Panc1 (cell line): Measurements from ENCODE around the gene TMEM91. TPM values are rescaled to one million over a fixed set of nuclear protein-coding genes. Genes with fewer than 3 reads are reported as not detected.

Source experiments
- ATAC-seq: fragments of 200-7000 bp; cut with Tn5 transposase; 2 replicates; pipeline ENCODE4 v1.9.1; 2020; ENCODE audit warnings: mild to moderate bottlenecking, moderate library complexity
- BruUV-seq: library from RNA; stranded (reverse); fragments of 400-500 nt; replicated peaks from 2 replicates; lab custom pipeline; 2021; lab: Mats Ljungman, UMichigan
- CTCF ChIA-PET: fragments of 300-600 bp; sonication (Branson Sonifier 250); formaldehyde crosslinking; loops from one replicate; lab custom pipeline; 2022; ENCODE audit warnings: antibody characterized with exemption; lab: Charles Lee
- POLR2A ChIA-PET: fragments of 300-600 bp; sonication (Branson Sonifier 250); formaldehyde crosslinking; loops from one replicate; lab custom pipeline; 2022; ENCODE audit warnings: antibody characterized with exemption; lab: Charles Lee
- DNase-seq: peaks from one replicate; pipeline ENCODE4 v3.0.0-alpha.2; 2010; ENCODE audit warnings: low read depth, low spot score
- H3K27ac ChIP-seq: 2 replicates; pipeline ENCODE4 v1.5.1; 2011; ENCODE audit warnings: mild to moderate bottlenecking, low read length, inconsistent platforms
- H3K27me3 ChIP-seq: fragments of 200-500 bp; sonication (Bioruptor generic); 2 replicates; pipeline ENCODE4 v1.6.0; 2014; ENCODE audit warnings: low read length, inconsistent platforms; ENCODE audit not compliant: control insufficient read depth, insufficient read depth
- H3K36me3 ChIP-seq: fragments of 200-500 bp; sonication (Bioruptor generic); 2 replicates; pipeline ENCODE4 v1.5.1; 2014; ENCODE audit warnings: inconsistent platforms, mild to moderate bottlenecking, low read length, moderate library complexity; ENCODE audit not compliant: control insufficient read depth, insufficient read depth
- H3K4me1 ChIP-seq: 2 replicates; pipeline ENCODE4 v1.5.1; 2011; ENCODE audit warnings: inconsistent platforms, mild to moderate bottlenecking, low read length, moderate library complexity; ENCODE audit not compliant: control insufficient read depth, insufficient read depth
- H3K4me3 ChIP-seq, 2 experiments: 2 replicates each; pipeline ENCODE4 v1.5.1; 2011 to 2012; ENCODE audit warnings: low read depth in 2 of 2, low read length in 2 of 2, mild to moderate bottlenecking in 2 of 2, inconsistent platforms in 1 of 2, moderate library complexity in 1 of 2
- H3K9me3 ChIP-seq: fragments of 200-500 bp; sonication (Bioruptor generic); 2 replicates; pipeline ENCODE4 v1.5.1; 2014; ENCODE audit warnings: low read depth, mild to moderate bottlenecking, inconsistent platforms, low read length, moderate library complexity; ENCODE audit not compliant: control insufficient read depth, insufficient read depth
- POLR2AphosphoS5 ChIP-seq: IDR thresholded peaks from 2 replicates; pipeline ENCODE4 v1.6.1; 2012; ENCODE audit warnings: mild to moderate bottlenecking, low read depth, low read length, moderate library complexity
- REST ChIP-seq, 2 experiments: IDR thresholded peaks; 2 replicates each; pipeline ENCODE4 v1.6.1; 2011 to 2012; ENCODE audit warnings: low read depth in 2 of 2, control low read depth in 1 of 2, low read length in 1 of 2, mild to moderate bottlenecking in 1 of 2, moderate library complexity in 1 of 2; ENCODE audit not compliant: insufficient read depth in 1 of 2
- SIN3A ChIP-seq: IDR thresholded peaks from 2 replicates; pipeline ENCODE4 v1.6.1; 2012; ENCODE audit warnings: low read depth, mild to moderate bottlenecking, low read length, moderate library complexity, borderline replicate concordance; ENCODE audit not compliant: insufficient read depth
- TCF7L2 ChIP-seq: IDR thresholded peaks from 2 replicates; pipeline ENCODE4 v1.6.1; 2011; ENCODE audit warnings: mild to moderate bottlenecking, low read depth, low read length, inconsistent platforms
- in situ Hi-C: cut with HindIII; loops from 2 replicates; pipeline ENCODE4 v1.10.0; 2016; ENCODE audit warnings: low sequenced_read_pairs, low pct_unique_long_range_greater_than_20kb
- intact Hi-C: fragments of 100-400 bp; cut with micrococcal nuclease; formaldehyde crosslinking; loops from one replicate; pipeline ENCODE4 v1.10.0; 2022; ENCODE audit not compliant: unreplicated experiment
- total RNA-seq: library from RNA; stranded (reverse); gene quantifications from one replicate; pipeline ENCODE4 v1.2.1, GENCODE V29; 2021; ENCODE audit not compliant: unreplicated experiment
- TF ChIP-seq, protein P1 (sequence below): fragments of 450-650 bp; IDR thresholded peaks from 2 replicates; pipeline ENCODE4 v1.5.1; 2017; ENCODE audit warnings: mild to moderate bottlenecking

Gene TMEM91
- total RNA-seq, 1 experiment from 2014 or later, result 4.4 TPM

DNA sequence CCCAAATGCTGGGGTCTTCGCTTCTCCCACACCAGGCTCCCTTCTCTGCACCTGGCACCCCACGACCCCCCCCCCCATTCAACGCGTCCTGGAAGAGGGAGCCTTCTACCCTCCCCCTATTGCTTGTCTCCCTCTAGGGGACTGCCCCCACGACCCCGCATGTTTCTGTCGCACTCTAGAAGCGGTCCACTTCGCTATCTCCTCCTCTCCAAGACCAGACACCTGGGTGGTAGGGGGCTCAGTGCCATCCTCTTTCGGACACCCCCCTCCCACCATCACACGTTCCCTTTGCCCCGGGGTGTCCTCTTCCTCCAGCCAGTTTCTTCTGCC is 24.1 kb upstream of the TMEM91 start:
- Histone ChIP-seq H3K27ac (peak overlapping the region; percentile 61; the same call in 1 of the 2 replicates), H3K36me3 (peaks cover 6% of the 10 kb centered on the region), H3K4me1 (peaks cover 5% of the 10 kb centered on the region; the same call in 1 of the 2 replicates), H3K4me3 (peak overlapping the region; percentile 72 to 79), H3K9me3 (no peaks in the 10 kb centered on the region), H3K27me3 (no peaks in the 10 kb centered on the region)
- ATAC-seq (no peak), DNase-seq (no peak)
- ChIA-PET CTCF (interaction anchor here (1.3 kb wide), 1 partner anchor 87 kb away, joined by 3 read pairs; the partner anchor contains the start of gene DMAC2), POLR2A (no interaction called here)
- in situ Hi-C loops, result no loop called here
- intact Hi-C loops, result no loop called here
- no TSS peak for BruUV-seq
- TF ChIP-seq, protein P1, sequence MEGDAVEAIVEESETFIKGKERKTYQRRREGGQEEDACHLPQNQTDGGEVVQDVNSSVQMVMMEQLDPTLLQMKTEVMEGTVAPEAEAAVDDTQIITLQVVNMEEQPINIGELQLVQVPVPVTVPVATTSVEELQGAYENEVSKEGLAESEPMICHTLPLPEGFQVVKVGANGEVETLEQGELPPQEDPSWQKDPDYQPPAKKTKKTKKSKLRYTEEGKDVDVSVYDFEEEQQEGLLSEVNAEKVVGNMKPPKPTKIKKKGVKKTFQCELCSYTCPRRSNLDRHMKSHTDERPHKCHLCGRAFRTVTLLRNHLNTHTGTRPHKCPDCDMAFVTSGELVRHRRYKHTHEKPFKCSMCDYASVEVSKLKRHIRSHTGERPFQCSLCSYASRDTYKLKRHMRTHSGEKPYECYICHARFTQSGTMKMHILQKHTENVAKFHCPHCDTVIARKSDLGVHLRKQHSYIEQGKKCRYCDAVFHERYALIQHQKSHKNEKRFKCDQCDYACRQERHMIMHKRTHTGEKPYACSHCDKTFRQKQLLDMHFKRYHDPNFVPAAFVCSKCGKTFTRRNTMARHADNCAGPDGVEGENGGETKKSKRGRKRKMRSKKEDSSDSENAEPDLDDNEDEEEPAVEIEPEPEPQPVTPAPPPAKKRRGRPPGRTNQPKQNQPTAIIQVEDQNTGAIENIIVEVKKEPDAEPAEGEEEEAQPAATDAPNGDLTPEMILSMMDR, result no peak
- TF ChIP-seq SIN3A (no peak), REST (IDR thresholded peaks at IDR 0.05; ENCODE audit: insufficient read depth in 1 of 2, low read depth in 2 of 2, low read length in 1 of 2) (no peak), POLR2AphosphoS5 (no peak), TCF7L2 (no peak)

GRCh38 chr19:41352609-41353465 is 23.5 kb upstream of the TMEM91 start:
- CTCF ChIA-PET, result no interaction called here
- BruUV-seq, result no TSS peak

More at GRCh38 chr19:41352609-41353465, 23.5 kb upstream of the TMEM91 start:
- intact Hi-C loops (no loop called here), in situ Hi-C loops (no loop called here)
- ATAC-seq, result peak; percentile 61
- H3K27ac ChIP-seq, result peak overlapping the region; percentile 75; the same call in 1 of the 2 replicates
- peak overlapping the region; percentile 72 to 79 for H3K4me3 ChIP-seq
- H3K4me1 ChIP-seq, result peaks cover 5% of the 10 kb centered on the region; the same call in 1 of the 2 replicates
- no peaks in the 10 kb centered on the region for H3K27me3 ChIP-seq
- no peak for TF ChIP-seq POLR2AphosphoS5
- TF ChIP-seq, protein P1, result peak; percentile 83
- POLR2A ChIA-PET, result interaction anchor here (0.8 kb wide), 1 partner anchor 751 kb away, joined by 3 read pairs; no protein-coding TSS in a partner anchor
- no peak for DNase-seq
- H3K36me3 ChIP-seq, result peaks cover 6% of the 10 kb centered on the region; the same call in 1 of the 2 replicates
- H3K9me3 ChIP-seq, result no peaks in the 10 kb centered on the region
